H1 (cell line): Measurements from ENCODE around the gene PROSER2.

Source experiments
- EZH2 ChIP-seq: fragments of 200-600 bp; sonication (generic); IDR thresholded peaks from 2 replicates; pipeline ENCODE4 v1.7.1; 2012; ENCODE audit warnings: low read depth, mild to moderate bottlenecking, moderate library complexity, low read length, inconsistent platforms; ENCODE audit not compliant: severe bottlenecking
- JUN ChIP-seq: IDR thresholded peaks from 2 replicates; pipeline ENCODE4 v1.6.1; 2011; ENCODE audit warnings: low read depth, mild to moderate bottlenecking, improper control_type of control experiment, low read length
- MAFK ChIP-seq: IDR thresholded peaks from 2 replicates; pipeline ENCODE4 v1.6.1; 2012; ENCODE audit warnings: low read depth, mild to moderate bottlenecking, improper control_type of control experiment, low read length
- POLR2A ChIP-seq, 2 experiments: IDR thresholded peaks; 1 replicate in 1 of 2; 2 replicates in 1 of 2; pipeline ENCODE4 v1.6.1; 2011; ENCODE audit warnings: low read depth in 2 of 2, low read length in 2 of 2, mild to moderate bottlenecking in 2 of 2; ENCODE audit errors: control extremely low read depth in 1 of 2
- RNF2 ChIP-seq: fragments of 200-900, 300-1000 bp; sonication (generic); IDR thresholded peaks from 2 replicates; pipeline ENCODE4 v1.7.1; 2016; ENCODE audit warnings: borderline replicate concordance, low read depth, mild to moderate bottlenecking, antibody characterized with exemption, low read length; ENCODE audit not compliant: poor library complexity, severe bottlenecking; ENCODE audit errors: missing control alignments
- SP1 ChIP-seq: IDR thresholded peaks from 2 replicates; pipeline ENCODE4 v1.6.1; 2011; ENCODE audit warnings: low read depth, low read length
- TCF12 ChIP-seq: IDR thresholded peaks from 2 replicates; pipeline ENCODE4 v1.6.1; 2011; ENCODE audit warnings: low read depth, mild to moderate bottlenecking, low read length
- USF2 ChIP-seq: IDR thresholded peaks from 2 replicates; pipeline ENCODE4 v1.6.1; 2011; ENCODE audit warnings: low read length, improper control_type of control experiment
- YY1 ChIP-seq: IDR thresholded peaks from 2 replicates; pipeline ENCODE4 v1.6.1; 2011; ENCODE audit warnings: low read depth, mild to moderate bottlenecking, low read length
- TF ChIP-seq, protein P1 (sequence below), 3 experiments: IDR thresholded peaks; 1 replicate in 2 of 3; 2 replicates in 1 of 3; pipeline versions ENCODE4 v1.5.1 to v1.6.1; 2011; ENCODE audit warnings: low read length in 3 of 3, mild to moderate bottlenecking in 3 of 3, inconsistent platforms in 2 of 3, low read depth in 1 of 3, moderate library complexity in 1 of 3; ENCODE audit not compliant: insufficient read depth in 1 of 3; ENCODE audit errors: control extremely low read depth in 1 of 3
- TF ChIP-seq, protein P2 (sequence below): IDR thresholded peaks from 2 replicates; pipeline ENCODE4 v1.6.1; 2011; ENCODE audit warnings: low read depth, mild to moderate bottlenecking, low read length; ENCODE audit not compliant: insufficient read depth

- TF ChIP-seq, protein P1, sequence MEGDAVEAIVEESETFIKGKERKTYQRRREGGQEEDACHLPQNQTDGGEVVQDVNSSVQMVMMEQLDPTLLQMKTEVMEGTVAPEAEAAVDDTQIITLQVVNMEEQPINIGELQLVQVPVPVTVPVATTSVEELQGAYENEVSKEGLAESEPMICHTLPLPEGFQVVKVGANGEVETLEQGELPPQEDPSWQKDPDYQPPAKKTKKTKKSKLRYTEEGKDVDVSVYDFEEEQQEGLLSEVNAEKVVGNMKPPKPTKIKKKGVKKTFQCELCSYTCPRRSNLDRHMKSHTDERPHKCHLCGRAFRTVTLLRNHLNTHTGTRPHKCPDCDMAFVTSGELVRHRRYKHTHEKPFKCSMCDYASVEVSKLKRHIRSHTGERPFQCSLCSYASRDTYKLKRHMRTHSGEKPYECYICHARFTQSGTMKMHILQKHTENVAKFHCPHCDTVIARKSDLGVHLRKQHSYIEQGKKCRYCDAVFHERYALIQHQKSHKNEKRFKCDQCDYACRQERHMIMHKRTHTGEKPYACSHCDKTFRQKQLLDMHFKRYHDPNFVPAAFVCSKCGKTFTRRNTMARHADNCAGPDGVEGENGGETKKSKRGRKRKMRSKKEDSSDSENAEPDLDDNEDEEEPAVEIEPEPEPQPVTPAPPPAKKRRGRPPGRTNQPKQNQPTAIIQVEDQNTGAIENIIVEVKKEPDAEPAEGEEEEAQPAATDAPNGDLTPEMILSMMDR (IDR thresholded peaks at IDR 0.05; ENCODE audit: control extremely low read depth in 1 of 3, insufficient read depth in 1 of 3, low read depth in 1 of 3, low read length in 3 of 3), result no peak
- TF ChIP-seq POLR2A (IDR thresholded peaks at IDR 0.05; ENCODE audit: control extremely low read depth in 1 of 2, low read depth in 2 of 2, low read length in 2 of 2), result no peak
- no peak for TF ChIP-seq MAFK
- no peak for TF ChIP-seq YY1
- TF ChIP-seq EZH2, result no peak
- TF ChIP-seq RNF2, result no peak
- TF ChIP-seq, protein P2, sequence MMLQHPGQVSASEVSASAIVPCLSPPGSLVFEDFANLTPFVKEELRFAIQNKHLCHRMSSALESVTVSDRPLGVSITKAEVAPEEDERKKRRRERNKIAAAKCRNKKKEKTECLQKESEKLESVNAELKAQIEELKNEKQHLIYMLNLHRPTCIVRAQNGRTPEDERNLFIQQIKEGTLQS, result no peak
- no peak for TF ChIP-seq USF2
- no peak for TF ChIP-seq JUN
- no peak for TF ChIP-seq TCF12
- no peak for TF ChIP-seq SP1
Observed at GRCh38 chr10:11849911-11850310, 26.8 kb downstream of the PROSER2 start.
